Measurements from ENCODE around the gene HDHD5.

Gene HDHD5

DNA sequence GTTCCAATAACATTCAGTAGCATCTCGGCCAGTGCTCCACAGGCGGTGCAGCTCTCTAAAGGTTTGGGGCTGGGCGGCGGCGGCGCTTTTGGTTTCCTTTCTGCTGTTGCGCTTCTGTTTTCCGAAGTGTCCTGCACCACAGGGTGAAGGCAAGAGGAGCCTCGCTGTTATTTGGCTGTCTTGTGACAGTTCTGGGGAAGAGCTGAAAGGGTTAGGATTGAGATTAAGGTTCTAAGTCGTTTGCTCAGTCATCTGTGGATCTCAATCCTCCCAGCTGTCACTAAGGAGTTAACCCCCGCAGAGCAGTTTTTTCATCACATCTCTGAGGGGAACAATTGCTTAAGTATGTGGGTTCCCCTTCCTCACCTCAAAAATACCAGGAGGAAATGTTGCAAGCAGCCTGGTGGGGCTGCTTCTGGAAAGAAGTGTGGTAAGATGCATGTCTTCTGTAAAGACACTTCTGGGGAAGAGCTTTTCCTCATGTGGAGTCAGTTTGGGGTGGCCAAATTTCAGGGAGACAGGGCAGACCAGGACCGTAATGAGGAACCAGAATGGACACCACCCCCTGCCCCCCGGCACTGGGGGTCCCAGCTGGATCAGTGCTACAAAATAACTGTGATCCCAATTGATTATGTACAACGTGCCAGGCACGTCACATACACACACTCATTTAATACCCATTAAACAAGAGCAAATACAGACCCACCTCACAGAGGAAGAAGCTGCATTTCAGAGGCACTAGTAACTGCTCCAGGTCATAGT is 52.1 kb downstream of the HDHD5 start:
- DNase-seq (ENCODE audit: low read depth in 3 of 3, low spot score in 1 of 3), result no peak

DNA sequence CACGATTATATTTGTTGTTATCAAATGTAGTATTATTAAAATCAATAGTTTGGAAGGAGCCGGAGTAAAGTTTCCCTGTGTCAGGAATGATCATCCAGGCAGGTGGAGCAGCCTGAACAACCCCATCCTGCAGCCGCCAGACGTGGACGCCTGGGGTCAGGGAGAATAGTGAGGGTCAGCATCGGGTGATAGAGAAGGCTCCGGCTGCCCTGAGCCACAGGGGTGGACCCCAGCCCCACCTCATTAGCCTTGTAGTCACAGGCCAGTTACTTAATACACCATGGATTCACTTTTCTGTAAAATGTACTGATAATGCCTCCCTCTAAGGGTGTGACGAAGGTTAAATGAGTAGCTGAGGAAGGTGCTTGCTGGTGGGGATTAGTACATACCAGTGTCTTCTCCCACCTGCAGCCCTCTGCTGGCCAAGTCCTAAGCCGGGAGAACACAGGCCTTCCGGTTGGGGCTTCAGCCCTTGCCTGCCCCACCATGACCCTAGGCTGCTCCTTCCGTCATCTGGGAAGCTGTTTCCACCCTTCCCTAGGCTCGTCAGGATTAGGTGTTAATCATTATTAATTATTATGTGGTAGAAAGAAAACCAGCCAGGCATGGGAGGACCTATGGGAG is 52.8 kb downstream of the HDHD5 start:
- DNase-seq (ENCODE audit: low read depth in 3 of 3, low spot score in 1 of 3), result no peak

DNA sequence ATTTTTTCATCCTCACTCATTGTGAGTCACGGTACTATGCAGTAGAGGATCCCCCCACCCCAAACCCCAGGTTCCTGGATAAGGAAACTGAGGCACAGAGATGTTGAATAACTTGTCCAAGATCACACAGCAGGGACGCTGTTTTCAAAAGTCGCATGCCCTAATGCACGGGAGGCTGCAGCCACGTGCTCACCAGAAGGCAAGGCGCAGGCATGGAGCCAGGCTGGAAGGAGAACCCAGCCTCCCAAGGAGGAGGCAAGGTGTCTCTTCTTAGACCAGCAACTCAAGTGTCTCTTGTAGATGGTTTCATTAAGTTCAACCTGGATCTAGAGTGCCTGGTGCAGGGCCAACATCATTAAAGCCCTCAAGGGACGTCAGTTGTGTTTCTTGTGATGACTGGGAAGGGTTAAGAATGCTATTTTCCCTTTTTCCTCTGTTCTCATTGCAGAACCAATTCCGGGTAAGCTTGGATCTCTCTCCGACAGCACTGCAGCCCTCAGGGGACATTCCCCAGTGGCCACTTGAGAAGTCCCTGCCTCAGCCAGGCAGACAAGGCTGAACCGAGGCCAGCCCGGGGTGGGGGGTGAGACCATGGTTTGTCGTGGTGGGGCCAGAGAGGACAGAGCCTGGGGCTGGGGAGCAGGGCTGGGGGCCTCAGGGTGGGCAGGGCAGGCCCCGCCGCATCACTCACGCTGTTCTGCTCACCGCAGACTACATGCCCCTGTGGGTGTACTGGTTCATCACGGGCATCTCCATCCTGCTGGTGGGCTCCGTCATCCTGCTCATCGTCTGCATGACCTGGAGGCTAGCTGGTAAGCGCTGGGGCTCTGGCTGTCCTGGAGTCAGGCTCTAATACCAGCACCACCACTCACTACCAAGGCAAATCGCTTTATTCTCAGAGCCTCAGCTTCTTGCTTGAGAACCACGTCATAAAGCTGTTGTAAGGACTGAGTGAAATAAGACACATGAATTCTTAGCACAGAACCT is 53.6 kb downstream of the HDHD5 start:
- DNase-seq (ENCODE audit: low read depth in 3 of 3, low spot score in 1 of 3), result no peak

DNA sequence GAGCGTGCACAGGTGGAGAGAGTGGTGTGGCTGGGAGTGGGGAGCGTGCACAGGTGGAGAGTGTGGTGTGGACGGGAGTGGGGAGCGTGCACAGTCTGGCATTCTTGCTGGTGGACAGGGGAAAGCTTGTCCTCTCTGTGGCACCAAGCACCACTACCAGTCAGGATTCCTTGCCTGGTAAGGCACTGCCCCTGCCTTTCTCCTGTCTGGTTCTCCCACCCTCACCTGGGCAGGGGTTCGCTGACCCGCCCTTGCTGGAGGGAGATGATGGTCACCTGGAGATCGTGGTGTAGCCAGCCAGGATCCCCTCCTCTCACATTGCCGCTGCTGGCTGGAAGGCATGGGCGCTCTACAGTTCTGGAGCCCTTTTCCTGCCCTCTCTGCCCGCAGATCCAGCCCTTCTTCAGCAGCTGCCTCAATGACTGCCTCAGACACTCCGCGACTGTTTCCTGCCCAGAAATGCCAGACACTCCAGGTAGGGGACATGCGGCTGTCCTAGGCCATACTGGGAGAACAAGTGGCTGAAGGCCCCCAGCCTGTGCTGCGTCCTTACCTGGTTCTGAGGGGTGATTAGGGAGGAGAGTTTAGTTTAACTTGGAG is 54.6 kb downstream of the HDHD5 start:
- no peak for DNase-seq (ENCODE audit: low read depth in 3 of 3, low spot score in 1 of 3)

- DNase-seq (ENCODE audit: low read depth in 3 of 3, low spot score in 1 of 3), result no peak
These were observed 55.7 kb downstream of the HDHD5 start for GRCh38 chr22:17103351-17103750.

- no peak for DNase-seq (ENCODE audit: low read depth in 3 of 3, low spot score in 1 of 3)
These were observed 56.8 kb downstream of the HDHD5 start for GRCh38 chr22:17102297-17102667.

DNA sequence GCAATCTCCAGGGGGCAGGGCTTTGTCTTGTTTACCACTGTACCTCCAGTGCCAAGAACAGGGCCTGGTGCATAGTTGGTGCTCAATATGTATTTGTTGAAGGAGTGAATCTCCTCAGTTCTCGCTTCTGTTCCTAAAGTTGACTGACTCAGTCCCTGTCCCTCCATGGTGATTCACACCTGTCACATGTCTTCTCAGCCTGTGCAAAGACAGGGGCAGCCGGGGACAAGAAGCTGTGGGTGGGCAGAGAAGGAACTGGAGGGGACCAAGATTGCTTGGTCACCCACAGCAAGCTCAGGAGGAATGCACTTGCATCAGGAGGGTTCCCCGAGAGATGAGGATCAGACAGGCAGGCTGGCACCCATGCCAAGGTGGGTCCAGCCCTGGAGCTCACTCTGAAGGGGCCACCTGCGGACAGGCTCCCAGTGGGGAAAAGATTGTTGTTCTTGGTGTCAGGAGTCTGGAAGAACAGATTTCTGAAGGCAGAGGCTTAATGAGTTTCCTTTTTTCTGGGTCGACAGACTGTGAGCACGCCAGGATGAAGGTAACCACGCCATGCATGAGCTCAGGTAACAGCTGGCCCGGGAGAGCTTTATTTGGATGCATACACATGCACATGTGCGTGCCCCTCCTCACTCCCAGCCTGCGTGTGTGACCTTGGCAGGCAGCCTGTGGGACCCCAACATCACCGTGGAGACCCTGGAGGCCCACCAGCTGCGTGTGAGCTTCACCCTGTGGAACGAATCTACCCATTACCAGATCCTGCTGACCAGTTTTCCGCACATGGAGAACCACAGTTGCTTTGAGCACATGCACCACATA is 57.4 kb downstream of the HDHD5 start:
- no peak for DNase-seq (ENCODE audit: low read depth in 3 of 3, low spot score in 1 of 3)

GRCh38 chr22:17100621-17101020 is 58.5 kb downstream of the HDHD5 start:
- DNase-seq (ENCODE audit: low read depth in 3 of 3, low spot score in 1 of 3), result no peak

DNA sequence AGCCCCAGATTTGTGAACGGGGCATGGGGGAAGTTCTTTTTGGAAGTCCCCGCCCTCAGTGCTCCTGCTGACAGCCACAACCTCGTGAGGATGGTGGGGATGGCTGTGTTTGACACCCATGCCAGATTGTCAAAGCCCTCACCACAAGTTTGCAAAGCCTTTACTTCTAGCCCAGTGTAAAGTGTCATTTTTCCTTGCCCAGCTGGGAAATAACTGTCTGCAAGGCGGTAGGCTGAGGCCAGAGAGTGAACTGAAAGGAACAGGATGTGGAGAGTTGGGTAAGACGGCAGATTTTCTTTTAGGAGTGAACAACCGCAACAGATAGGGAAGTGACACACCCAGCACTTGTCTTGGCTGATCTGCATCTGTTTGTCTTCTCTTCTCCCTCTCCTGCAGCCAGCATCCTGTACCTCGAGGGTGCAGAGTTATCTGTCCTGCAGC is 60.7 kb downstream of the HDHD5 start:
- DNase-seq (ENCODE audit: low read depth in 3 of 3, low spot score in 1 of 3), result no peak

- DNase-seq (ENCODE audit: low read depth in 3 of 3, low spot score in 1 of 3), result no peak
These were observed 61.4 kb downstream of the HDHD5 start for GRCh38 chr22:17097701-17098100.

DNA sequence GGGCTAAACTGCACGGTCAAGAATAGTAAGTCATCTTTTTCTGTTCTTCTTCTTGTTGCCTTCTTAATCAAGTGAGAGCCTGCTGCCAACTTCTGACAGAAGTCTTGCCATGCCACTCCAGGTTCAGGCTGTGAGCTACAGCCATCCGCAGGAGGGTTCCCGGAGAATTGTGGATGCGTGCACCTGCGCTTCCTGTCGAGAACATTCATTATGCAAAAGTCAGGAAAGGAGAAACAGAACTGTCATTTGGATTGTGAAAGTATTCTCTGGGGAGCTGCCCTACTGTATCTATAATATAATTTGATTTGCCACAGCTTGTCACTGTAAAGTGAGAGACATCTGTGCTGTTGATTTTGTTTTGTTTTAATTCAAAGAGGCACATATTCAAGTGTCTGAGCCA is 62.0 kb downstream of the HDHD5 start:
- DNase-seq (ENCODE audit: low read depth in 3 of 3, low spot score in 1 of 3), result no peak

GRCh38 chr22:17096071-17096470 is 63.0 kb downstream of the HDHD5 start:
- DNase-seq (ENCODE audit: low read depth in 3 of 3, low spot score in 1 of 3), result no peak

- DNase-seq (ENCODE audit: low read depth in 3 of 3, low spot score in 1 of 3), result no peak
These were observed 63.5 kb downstream of the HDHD5 start for GRCh38 chr22:17095538-17095937.

DNA sequence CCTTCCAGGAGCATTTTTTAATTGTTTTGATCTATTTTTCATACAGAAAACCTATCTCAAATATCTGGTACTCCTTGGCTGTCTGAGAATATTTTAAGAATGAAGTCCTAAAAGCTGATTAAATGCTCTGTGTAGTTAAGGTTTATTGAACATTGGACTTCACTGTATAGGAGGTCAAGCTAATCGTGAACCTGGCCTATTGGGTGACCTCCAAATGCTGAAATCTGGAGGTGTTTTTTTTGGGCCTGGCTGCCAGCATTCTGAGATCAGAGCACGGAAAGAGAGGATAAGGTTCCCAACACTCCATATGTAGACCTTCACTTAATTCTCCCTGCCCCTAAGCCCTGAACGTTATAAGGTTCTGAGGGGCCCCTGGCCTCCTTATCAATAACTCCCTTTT is 66.0 kb downstream of the HDHD5 start:
- no peak for DNase-seq (ENCODE audit: low read depth in 3 of 3, low spot score in 1 of 3)

- no peak for DNase-seq (ENCODE audit: low read depth in 3 of 3, low spot score in 1 of 3)
These were observed 67.2 kb downstream of the HDHD5 start for GRCh38 chr22:17091851-17092250.

DNA sequence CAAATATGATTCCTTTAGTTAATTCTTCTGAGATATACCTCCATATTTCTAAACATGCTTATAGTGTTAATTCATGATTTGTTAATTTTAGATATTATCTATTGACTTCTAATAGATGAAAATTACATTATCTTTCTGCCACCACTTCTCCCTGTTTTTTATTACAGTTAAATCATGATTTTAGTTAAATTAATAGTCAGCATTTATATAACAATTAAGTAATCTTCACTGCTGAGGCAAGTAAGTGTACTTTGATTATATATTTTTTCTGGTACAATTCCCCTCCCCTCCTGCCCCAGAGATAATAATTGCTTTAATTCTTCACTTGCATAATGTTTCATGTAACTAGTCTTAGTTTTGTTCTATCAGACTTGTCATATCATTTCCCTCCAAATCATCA is 68.5 kb downstream of the HDHD5 start:
- no peak for DNase-seq (ENCODE audit: low read depth in 3 of 3, low spot score in 1 of 3)

All from stimulated activated CD4-positive, alpha-beta T cell treated with anti-CD3 and anti-CD28 coated beads, TNF-alpha, amount 100 ng/mL, for 1 hour (primary cell).